Epithelial cell of prostate (primary cell): ENCODE measurements around the gene PCNT.
"Not testable (repeated sequence)": the region's sequence is repeated elsewhere in the genome, so short reads cannot be mapped to it uniquely, and the experiment has no call there.

Experiments
- DNase-seq: peaks from one replicate; pipeline ENCODE4 v3.0.0-alpha.2; 2011; ENCODE audit warnings: low read depth, low spot score
- H3K27ac ChIP-seq: fragments of 450-650 bp; 2 replicates; pipeline ENCODE4 v1.5.1; 2017; ENCODE audit warnings: mild to moderate bottlenecking

The PCNT gene

GRCh38 chr21:46434322-46434958 is 110.5 kb downstream of the PCNT start:
- H3K27ac ChIP-seq = no peak overlapping the region
- no peak for DNase-seq

GRCh38 chr21:46435786-46436227 is 111.9 kb downstream of the PCNT start:
- DNase-seq = no peak
- H3K27ac ChIP-seq = no peak overlapping the region

GRCh38 chr21:46436621-46437020 is 112.7 kb downstream of the PCNT start:
- no peak overlapping the region for H3K27ac ChIP-seq

GRCh38 chr21:46437096-46437498 is 113.1 kb downstream of the PCNT start:
- no peak for DNase-seq
- H3K27ac ChIP-seq = no peak overlapping the region

More at GRCh38 chr21:46436621-46437020, 112.7 kb downstream of the PCNT start:
- no peak for DNase-seq

- DNase-seq = no peak
- H3K27ac ChIP-seq = no peak overlapping the region
Measured at GRCh38 chr21:46437511-46437910, 113.6 kb downstream of the PCNT start.

- no peak overlapping the region for H3K27ac ChIP-seq
- no peak for DNase-seq
Measured at GRCh38 chr21:46438241-46438640, 114.3 kb downstream of the PCNT start.

- no peak for DNase-seq
Measured at GRCh38 chr21:46439906-46440305, 116.0 kb downstream of the PCNT start.

GRCh38 chr21:46441331-46441730 is 117.4 kb downstream of the PCNT start:
- DNase-seq = no peak
- no peak overlapping the region for H3K27ac ChIP-seq

More at GRCh38 chr21:46439906-46440305, 116.0 kb downstream of the PCNT start:
- no peak overlapping the region for H3K27ac ChIP-seq

- no peak overlapping the region for H3K27ac ChIP-seq
- DNase-seq = no peak
Measured at GRCh38 chr21:46441961-46442498, 118.1 kb downstream of the PCNT start.

GRCh38 chr21:46442938-46443337 is 119.0 kb downstream of the PCNT start:
- no peak for DNase-seq
- H3K27ac ChIP-seq = no peak overlapping the region

GRCh38 chr21:46443910-46444309 is 120.0 kb downstream of the PCNT start:
- no peak overlapping the region for H3K27ac ChIP-seq
- no peak for DNase-seq

GRCh38 chr21:46448108-46448507 is 124.2 kb downstream of the PCNT start:
- H3K27ac ChIP-seq = no peak overlapping the region
- DNase-seq = no peak

GRCh38 chr21:46448855-46449254 is 124.9 kb downstream of the PCNT start:
- DNase-seq, H3K27ac ChIP-seq: not testable (repeated sequence)

- no peak overlapping the region for H3K27ac ChIP-seq
- DNase-seq = no peak
Measured at GRCh38 chr21:46452710-46453109, 128.8 kb downstream of the PCNT start.

- no peak for DNase-seq
- H3K27ac ChIP-seq = no peak overlapping the region
Measured at GRCh38 chr21:46454142-46454541, 130.2 kb downstream of the PCNT start.

- no peak for DNase-seq
- peak overlapping the region; percentile 80 for H3K27ac ChIP-seq
Measured at GRCh38 chr21:46454634-46455390, 130.9 kb downstream of the PCNT start.

GRCh38 chr21:46455575-46456385 is 131.8 kb downstream of the PCNT start:
- H3K27ac ChIP-seq = peak overlapping the region; percentile 80
- peak; percentile 34 for DNase-seq

GRCh38 chr21:46456750-46457149 is 132.8 kb downstream of the PCNT start:
- H3K27ac ChIP-seq = peak overlapping the region; percentile 80
- DNase-seq = peak; percentile 66

- DNase-seq = peak; percentile 8
- peak overlapping the region; percentile 80 for H3K27ac ChIP-seq
Measured at GRCh38 chr21:46457801-46458314, 133.9 kb downstream of the PCNT start.

GRCh38 chr21:46458315-46459023 is 134.5 kb downstream of the PCNT start, which contains the start of gene DIP2A:
Gene DIP2A (plus strand): TSS chr21:46458891. CDS start chr21:46459132, 241 bp downstream.
- H3K27ac ChIP-seq = peak within 1 kb of the TSS; percentile 80

More at GRCh38 chr21:46458315-46459023, 134.5 kb downstream of the PCNT start, which contains the start of gene DIP2A:
- peak; percentile 84 for DNase-seq
